MG63 (cell line): ENCODE measurements around the gene DPRX. TPM values are rescaled to one million over a fixed set of nuclear protein-coding genes. Genes with fewer than 3 reads are reported as not detected.

Experiments used
- DNase-seq: peaks from one replicate; pipeline ENCODE4 v3.0.0-alpha.2; 2020
- H3K27me3 ChIP-seq: fragments of 250-450 bp; sonication (Bioruptor Pico); 2 replicates; pipeline ENCODE4 v1.5.1; 2020; ENCODE audit warnings: mild to moderate bottlenecking, moderate library complexity
- H3K36me3 ChIP-seq: fragments of 250-450 bp; sonication (Bioruptor Pico); 2 replicates; pipeline ENCODE4 v1.5.1; 2020; ENCODE audit warnings: mild to moderate bottlenecking, moderate library complexity
- H3K4me3 ChIP-seq: fragments of 250-450 bp; sonication (Bioruptor Pico); 2 replicates; pipeline ENCODE4 v1.5.1; 2020; ENCODE audit warnings: mild to moderate bottlenecking, moderate library complexity
- H3K9me3 ChIP-seq: fragments of 250-450 bp; sonication (Bioruptor Pico); 2 replicates; pipeline ENCODE4 v1.5.1; 2020; ENCODE audit warnings: mild to moderate bottlenecking, moderate library complexity
- total RNA-seq: library from RNA; depleted of rRNA; stranded (reverse); fragments of >200 nt; shearing (Covaris generic); gene quantifications from 2 replicates; pipeline ENCODE4 v1.2.3, GENCODE V29; 2014; ENCODE audit warnings: low replicate concordance

The DPRX gene
- total RNA-seq, 1 experiment from 2014 or later: not detected

- no peak for DNase-seq
- no peak overlapping the region for H3K4me3 ChIP-seq
- H3K36me3 ChIP-seq: no peaks in the 10 kb centered on the region
- H3K9me3 ChIP-seq: no peaks in the 10 kb centered on the region
- no peaks in the 10 kb centered on the region for H3K27me3 ChIP-seq
These were observed 3.0 kb downstream of the DPRX start for GRCh38 chr19:53634768-53635167.

DNA sequence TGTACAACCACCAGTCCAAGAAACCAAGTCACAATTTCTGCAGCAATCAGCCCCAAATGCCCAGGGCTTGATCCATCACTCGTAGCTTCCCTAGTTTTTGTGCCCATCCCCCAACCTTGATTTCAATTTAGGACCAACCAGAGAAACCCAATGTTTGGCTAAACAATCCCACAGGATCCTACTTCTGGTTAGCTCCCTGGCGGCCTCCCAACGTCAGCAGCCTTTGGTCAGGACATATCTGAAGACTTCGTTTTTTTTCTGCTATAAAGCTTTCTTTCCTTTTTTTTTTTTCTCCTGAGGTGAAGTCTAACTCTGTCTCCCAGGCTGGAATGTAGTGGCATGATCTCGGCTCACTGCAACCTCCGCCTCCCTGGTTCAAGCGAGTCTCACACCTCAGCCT lies 7.7 kb downstream of the DPRX start:
- Histone ChIP-seq H3K9me3 (no peaks in the 10 kb centered on the region), H3K36me3 (no peaks in the 10 kb centered on the region), H3K4me3 (no peak overlapping the region), H3K27me3 (no peaks in the 10 kb centered on the region)
- no peak for DNase-seq

GRCh38 chr19:53642381-53643099 lies 10.7 kb downstream of the DPRX start:
- Histone ChIP-seq H3K9me3 (no peaks in the 10 kb centered on the region), H3K36me3 (no peaks in the 10 kb centered on the region), H3K27me3 (no peaks in the 10 kb centered on the region), H3K4me3 (no peak overlapping the region)
- DNase-seq: no peak

GRCh38 chr19:53644061-53644816 lies 12.4 kb downstream of the DPRX start:
- no peak for DNase-seq
- Histone ChIP-seq H3K36me3 (no peaks in the 10 kb centered on the region), H3K4me3 (no peak overlapping the region), H3K27me3 (no peaks in the 10 kb centered on the region), H3K9me3 (no peaks in the 10 kb centered on the region)

DNA sequence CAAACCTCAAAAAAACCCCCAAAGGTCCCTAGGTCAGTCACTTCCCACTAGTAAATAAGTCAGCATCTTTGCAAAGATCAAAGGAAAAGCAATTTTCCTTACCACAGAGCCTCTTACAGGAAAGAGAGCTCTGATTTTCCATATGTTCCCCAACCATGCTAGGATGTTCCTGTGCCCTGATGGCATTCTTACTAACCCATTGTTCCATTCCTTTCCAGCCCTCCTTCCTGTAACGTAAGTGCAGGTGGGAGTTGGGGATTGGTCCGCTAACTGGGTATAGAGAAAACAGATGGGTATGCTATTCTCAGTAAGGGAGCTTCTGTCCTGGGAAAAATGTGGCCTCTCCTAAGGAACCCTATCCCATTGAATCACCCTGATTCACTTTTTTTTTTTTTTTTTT lies 14.3 kb downstream of the DPRX start:
- H3K9me3 ChIP-seq: no peaks in the 10 kb centered on the region; the same call in none of the 2 replicates
- H3K27me3 ChIP-seq: no peaks in the 10 kb centered on the region
- no peak overlapping the region for H3K4me3 ChIP-seq
- DNase-seq: no peak
- no peaks in the 10 kb centered on the region for H3K36me3 ChIP-seq

GRCh38 chr19:53647350-53647749 lies 15.6 kb downstream of the DPRX start:
- DNase-seq: no peak
- Histone ChIP-seq H3K9me3 (peaks cover 2% of the 10 kb centered on the region), H3K27me3 (no peaks in the 10 kb centered on the region), H3K4me3 (no peak overlapping the region), H3K36me3 (no peaks in the 10 kb centered on the region)

DNA sequence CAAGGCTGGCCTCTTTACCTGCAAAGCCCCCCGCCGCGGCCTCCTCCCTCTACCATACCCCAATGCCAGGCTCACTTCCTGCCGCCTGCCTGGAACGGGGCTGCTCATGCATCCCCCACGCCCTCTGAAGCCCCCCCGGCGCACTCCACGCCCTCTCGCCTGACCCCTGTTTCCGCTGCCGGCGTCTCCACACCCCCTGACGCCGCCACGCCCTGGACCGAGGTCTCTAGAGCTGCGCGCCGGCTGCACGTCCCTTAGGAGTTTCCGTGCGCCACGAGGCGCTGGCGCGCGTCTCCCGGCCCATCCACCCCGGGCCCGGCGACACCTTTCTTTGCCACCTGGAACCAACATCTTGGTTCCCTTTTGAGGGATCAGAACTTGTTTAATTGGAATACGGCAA lies 16.0 kb downstream of the DPRX start:
- H3K9me3 ChIP-seq: peaks cover 2% of the 10 kb centered on the region
- H3K27me3 ChIP-seq: no peaks in the 10 kb centered on the region
- no peak for DNase-seq
- H3K4me3 ChIP-seq: no peak overlapping the region
- no peaks in the 10 kb centered on the region for H3K36me3 ChIP-seq

DNA sequence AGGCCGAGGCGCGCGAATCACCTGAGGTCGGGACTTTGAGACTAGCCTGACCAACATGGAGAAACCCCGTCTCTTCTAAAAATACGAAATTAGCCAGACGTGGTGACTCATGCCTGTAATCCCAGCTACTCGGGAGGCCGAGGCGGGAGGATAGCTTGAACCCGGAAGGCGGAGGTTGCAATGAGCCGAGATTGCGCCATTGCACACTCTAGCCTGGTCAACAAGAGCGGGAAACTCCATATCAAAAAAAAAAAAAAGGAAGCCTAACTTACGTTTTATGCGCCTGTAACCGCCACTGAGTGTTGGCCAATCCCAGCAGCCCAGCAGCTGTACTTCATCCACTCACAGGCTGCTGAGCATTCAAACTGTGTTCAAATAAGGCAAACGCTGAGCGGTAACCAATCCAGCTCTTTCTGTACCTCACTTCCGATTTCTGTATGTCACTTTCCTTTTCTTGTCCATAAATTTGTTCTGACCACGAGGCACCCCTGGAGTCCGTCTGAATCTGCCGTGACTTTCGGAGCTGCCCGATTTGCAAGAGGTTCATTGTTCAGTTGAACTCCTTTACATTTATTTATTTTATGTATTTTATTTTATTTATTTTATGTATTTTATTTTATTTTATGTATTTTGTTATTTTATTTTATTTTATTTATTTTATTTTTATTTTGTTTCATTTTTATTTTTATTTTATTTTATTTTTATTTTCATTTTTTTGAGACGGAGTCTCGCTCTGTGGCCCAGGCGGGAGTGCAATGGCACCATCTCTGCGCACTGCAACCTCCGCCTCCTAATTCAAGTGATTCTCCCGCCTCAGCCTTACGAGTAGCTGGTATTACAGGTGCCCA lies 18.2 kb downstream of the DPRX start:
- Histone ChIP-seq H3K9me3 (peaks cover 3% of the 10 kb centered on the region), H3K4me3 (no peak overlapping the region), H3K36me3 (no peaks in the 10 kb centered on the region), H3K27me3 (no peaks in the 10 kb centered on the region)
- DNase-seq: no peak

DNA sequence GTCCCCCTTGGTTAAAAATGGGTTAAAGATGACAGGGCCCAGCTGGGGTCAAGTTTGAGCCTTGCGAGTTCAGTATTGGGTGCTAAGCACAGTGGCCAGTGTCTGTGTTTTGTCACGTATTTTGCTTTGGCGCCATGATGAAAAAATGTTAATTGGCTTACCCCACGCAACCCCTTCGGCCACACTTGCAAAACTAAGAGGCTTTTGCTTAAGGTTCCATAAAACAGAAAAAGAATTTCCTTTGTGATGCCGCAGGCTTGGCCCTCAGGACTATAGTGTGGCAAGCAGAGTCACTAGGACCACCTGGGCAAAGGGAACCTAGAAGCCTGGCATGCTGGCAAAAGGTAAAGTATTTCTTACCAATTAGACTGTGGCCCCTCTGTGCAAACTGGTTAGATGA lies 20.7 kb downstream of the DPRX start:
- no peaks in the 10 kb centered on the region for H3K36me3 ChIP-seq
- H3K4me3 ChIP-seq: no peak overlapping the region
- peaks cover 8% of the 10 kb centered on the region for H3K9me3 ChIP-seq
- no peaks in the 10 kb centered on the region for H3K27me3 ChIP-seq
- DNase-seq: no peak

- Histone ChIP-seq H3K4me3 (no peak overlapping the region), H3K27me3 (no peaks in the 10 kb centered on the region), H3K9me3 (peaks cover 8% of the 10 kb centered on the region; the same call in 1 of the 2 replicates), H3K36me3 (no peaks in the 10 kb centered on the region)
- DNase-seq: no peak
These were observed 23.4 kb downstream of the DPRX start for GRCh38 chr19:53655042-53655665.

DNA sequence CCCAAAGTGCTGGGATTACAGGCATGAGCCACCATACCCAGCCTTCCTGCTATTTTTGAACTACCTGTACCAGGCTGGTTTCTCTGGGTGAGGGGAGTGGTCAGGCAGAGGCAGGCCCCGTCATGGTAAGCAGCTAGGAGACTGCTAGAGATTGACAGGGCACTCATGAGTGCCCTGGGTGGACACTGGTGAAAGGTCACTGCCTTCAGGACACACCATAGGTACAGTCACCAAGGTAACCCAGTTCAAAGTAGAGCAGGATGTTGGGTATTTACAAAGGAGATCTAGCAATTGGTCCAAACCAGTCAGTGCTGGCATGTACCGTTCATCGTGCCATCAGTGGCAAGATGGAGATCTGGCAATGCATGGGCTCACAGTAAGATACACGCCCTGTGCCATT lies 25.5 kb downstream of the DPRX start:
- no peak overlapping the region for H3K4me3 ChIP-seq
- no peak for DNase-seq
- H3K9me3 ChIP-seq: peaks cover 6% of the 10 kb centered on the region; the same call in 1 of the 2 replicates
- H3K36me3 ChIP-seq: no peaks in the 10 kb centered on the region
- H3K27me3 ChIP-seq: no peaks in the 10 kb centered on the region

DNA sequence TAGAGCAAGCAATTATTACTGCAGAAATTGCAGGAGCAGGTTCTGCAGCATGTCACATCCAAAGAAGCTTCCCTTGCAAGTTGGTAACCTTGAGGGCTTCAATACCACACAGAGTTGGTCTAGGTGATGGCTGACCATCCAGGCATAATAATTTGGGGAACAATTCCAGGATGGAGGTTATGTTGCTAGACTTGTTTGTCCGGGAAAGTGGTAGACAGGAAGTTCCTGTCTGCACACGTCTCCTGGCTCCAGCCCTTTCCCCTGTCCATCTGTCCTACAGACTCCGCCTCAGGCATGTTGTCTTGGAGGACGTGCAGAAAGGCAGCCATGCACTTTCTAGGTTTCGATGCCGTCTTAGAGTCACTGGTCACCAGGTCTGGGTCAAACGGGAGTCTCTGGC lies 26.0 kb downstream of the DPRX start:
- DNase-seq: no peak
- Histone ChIP-seq H3K9me3 (peaks cover 6% of the 10 kb centered on the region; the same call in 1 of the 2 replicates), H3K4me3 (no peak overlapping the region), H3K36me3 (no peaks in the 10 kb centered on the region), H3K27me3 (no peaks in the 10 kb centered on the region)

DNA sequence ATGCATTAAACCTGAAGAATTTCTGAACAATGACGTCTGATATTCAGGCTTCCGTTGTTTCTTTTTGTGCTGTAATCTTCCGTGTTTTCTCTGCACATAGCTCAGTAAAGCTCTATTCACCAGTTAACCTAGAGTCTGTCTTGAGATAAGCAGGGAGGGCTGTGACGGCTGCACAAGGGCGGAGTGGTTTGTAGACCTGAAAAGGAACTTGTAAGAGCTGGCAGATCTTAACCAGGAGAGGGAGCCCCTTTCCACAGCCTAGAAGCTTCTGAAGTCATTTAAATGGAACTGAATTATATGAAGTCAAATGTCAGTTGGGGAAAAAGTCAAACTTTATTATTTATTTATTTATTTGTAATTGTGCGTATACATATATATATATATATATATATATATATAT lies 27.5 kb downstream of the DPRX start:
- Histone ChIP-seq H3K27me3 (no peaks in the 10 kb centered on the region), H3K36me3 (no peaks in the 10 kb centered on the region), H3K4me3 (no peak overlapping the region), H3K9me3 (peaks cover 6% of the 10 kb centered on the region; the same call in 1 of the 2 replicates)
- DNase-seq: peak; percentile 6

GRCh38 chr19:53660584-53660983 lies 28.8 kb downstream of the DPRX start:
- no peaks in the 10 kb centered on the region for H3K9me3 ChIP-seq
- no peaks in the 10 kb centered on the region for H3K27me3 ChIP-seq
- no peaks in the 10 kb centered on the region for H3K36me3 ChIP-seq
- no peak for DNase-seq
- H3K4me3 ChIP-seq: no peak overlapping the region

- Histone ChIP-seq H3K27me3 (no peaks in the 10 kb centered on the region), H3K4me3 (no peak overlapping the region), H3K9me3 (no peaks in the 10 kb centered on the region), H3K36me3 (no peaks in the 10 kb centered on the region)
- no peak for DNase-seq
These were observed 30.4 kb downstream of the DPRX start for GRCh38 chr19:53662209-53662608.

- no peaks in the 10 kb centered on the region for H3K9me3 ChIP-seq
- H3K36me3 ChIP-seq: no peaks in the 10 kb centered on the region
- no peaks in the 10 kb centered on the region for H3K27me3 ChIP-seq
- no peak overlapping the region for H3K4me3 ChIP-seq
- DNase-seq: no peak
These were observed 32.4 kb downstream of the DPRX start for GRCh38 chr19:53664152-53664551.

GRCh38 chr19:53664760-53665159 lies 33.0 kb downstream of the DPRX start:
- no peak for DNase-seq
- Histone ChIP-seq H3K4me3 (no peak overlapping the region), H3K9me3 (no peaks in the 10 kb centered on the region), H3K36me3 (no peaks in the 10 kb centered on the region), H3K27me3 (no peaks in the 10 kb centered on the region)
